NCI-H226 (cell line): ENCODE measurements around the gene OTOG.

Source experiments
- DNase-seq: peaks from one replicate; pipeline ENCODE4 v3.0.0-alpha.2; 2015

Gene OTOG

DNA sequence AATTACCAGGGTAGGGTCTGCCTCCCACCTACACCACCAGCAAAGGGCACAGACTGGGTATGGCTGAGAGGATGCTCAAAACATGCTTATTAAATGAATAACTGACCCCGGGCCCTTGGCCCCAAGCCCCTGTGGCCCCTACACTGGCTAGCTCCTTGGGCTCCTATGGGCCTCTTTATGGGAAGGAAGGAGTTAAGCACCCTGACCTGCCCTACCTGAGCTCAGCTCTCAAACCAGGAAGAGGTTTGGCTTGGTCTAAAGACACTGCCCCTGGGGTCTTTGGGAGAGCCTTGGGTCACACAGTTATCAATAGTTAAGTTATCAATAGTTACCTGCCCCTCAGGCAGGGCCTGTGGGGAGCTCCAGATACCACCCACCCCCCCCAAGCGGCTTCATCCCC lies 4.0 kb upstream of the OTOG start:
- no peak for DNase-seq

DNA sequence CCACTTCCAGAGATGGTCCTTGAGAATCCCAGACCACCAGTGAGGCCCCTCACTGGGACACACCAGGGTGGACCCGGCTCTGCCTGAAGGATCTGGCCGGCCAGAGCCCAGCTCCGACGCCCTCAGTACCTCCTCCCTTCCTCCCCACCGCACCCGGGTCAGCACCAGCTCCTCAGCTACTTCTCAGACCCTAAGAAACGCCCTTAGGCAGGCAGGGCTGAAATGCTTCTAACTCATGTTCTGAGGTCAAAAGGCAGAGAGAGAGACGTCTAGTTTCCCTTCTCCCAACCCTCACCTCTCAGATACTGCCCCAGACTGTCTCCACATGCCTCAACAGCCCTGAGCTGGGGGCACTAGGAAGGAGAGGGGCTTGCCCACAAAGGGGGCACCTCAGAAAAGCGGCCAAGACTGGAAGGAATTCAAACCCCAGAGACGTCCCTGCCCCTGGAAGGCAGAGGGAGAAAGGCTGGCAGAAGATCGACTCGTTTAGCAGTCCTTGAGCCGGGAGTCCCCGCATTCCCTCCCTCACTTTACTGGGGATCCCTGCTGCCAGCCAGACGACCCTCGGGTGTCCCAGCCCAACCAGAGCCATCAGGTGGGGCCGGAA lies 3.4 kb upstream of the OTOG start:
- DNase-seq = no peak

DNA sequence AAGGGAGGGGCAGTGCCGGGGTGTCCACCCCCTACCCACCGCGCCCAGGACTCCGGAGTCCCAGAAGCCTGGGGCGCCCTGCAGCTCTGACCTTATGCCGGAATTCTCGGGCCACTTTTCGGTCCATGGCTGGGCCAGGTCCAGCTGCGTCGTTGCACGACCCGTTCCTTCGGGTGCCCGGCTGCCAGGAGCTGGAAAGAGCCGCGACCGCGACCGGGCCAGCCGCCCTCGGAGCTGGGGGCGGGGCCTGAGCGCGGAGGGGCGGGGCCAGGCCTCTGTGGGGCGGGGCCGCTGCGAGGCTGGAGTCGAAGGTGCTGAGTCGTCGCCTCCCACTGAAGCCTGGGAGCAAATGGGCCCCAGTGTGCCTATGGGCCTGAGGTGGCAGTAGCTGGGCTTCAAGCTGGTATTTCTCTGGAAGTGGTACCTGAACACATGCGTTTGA lies 2.9 kb upstream of the OTOG start, which contains the start of gene USH1C:
TSS of gene USH1C (minus strand) at position 236 of the 442 bp plus-strand sequence. CDS start at position 127, 109 bp downstream.
- DNase-seq = no peak

DNA sequence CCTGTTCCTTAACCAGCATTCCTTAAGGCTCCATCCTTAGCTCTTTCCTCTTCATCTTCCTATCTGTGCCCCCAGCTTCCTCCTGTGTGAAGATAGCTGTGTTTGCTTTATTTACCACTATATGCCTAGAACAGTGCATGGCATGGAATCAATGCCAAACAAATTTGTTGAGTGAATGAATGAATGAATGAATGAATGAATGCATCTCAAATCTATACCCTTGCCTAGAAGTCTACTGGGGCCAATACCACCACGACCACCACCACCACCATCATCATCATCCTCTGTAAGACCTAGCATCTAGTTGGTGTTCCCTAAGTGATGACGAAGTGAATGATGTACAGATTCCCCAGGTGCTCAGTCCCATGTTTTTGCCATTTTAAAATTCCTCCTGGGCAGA lies 819 bp upstream of the OTOG start:
- DNase-seq = no peak

DNA sequence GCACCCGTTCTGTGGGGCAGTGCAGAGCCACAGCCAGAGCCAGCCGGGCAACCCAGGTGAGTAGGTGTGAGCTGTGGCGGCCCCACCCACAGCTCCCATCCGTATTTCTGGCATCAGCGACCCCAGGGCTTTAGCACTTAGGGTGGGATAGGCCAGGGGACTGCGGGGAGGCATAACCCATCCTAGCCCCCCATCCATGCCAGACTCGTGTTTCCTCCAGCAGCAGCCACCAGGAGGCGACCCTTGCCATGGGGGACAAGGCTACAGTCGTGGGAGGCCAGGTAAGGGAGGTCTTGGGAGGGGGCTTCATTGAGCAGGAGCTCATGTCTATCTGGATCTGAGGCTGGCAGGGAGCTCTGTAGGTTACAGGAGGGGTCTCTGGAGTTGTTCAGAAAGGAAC lies 873 bp downstream of the OTOG start:
- no peak for DNase-seq

DNA sequence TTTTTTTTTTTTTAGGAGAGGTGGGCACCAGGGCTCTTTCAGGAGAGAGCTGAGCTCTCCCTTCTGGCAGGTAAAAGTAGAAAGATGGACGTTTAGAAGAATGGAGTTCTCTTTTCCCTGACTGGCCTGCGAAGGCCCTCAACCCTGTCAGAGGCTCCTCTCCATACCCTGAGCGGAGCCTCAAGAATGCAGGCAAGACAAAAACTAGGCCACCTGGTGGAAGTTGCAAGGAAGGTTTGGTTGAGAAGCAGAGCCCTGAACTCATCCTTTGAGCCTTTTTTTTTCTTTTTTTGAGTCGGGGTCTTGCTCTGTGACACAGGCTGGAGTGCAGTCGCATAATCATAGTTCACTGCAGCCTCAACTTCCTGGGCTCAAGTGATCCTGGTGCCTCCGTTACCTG lies 1.4 kb downstream of the OTOG start:
- no peak for DNase-seq

DNA sequence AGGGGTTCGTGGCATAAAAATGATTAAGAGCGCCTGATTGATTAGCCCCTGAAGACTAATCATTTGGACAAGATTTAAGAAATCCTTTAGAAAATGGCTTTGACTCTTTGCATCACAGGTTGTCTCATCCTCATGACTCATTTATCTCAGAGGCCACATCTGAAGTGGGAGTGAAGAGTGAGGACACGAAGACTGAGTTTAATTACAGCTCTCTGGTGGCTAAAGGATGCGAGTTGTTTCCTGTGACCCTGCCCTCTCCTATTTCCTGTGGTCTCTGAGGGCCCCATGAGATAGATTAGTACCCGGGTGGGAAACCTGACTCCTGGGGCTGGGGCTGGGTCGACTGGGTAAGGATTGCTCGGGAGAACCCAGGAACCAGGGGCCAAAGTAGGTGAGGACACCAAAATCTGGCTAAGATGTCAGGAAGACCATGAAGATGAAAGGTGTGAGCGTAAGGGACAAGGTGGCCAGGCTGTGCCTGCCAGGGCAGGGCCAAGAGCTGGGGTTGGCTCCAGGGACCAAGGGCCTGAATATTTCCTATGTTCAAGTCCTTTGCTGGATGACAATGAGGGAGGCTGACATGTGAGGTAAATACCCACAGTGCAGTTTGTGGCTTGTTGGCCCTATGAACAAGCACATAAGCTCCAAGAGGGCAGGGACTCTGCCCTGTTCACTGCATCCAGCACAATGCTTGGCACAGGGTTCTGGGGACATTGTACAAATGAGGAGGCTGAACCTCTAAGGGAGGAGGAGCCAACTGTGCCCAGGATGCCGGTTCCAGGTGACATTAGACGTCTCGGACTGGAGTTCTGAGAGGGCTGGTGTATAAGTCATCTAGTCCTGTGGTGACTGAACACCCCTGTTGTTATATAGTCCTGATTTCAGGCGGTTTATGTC lies 3.6 kb downstream of the OTOG start:
- no peak for DNase-seq

DNA sequence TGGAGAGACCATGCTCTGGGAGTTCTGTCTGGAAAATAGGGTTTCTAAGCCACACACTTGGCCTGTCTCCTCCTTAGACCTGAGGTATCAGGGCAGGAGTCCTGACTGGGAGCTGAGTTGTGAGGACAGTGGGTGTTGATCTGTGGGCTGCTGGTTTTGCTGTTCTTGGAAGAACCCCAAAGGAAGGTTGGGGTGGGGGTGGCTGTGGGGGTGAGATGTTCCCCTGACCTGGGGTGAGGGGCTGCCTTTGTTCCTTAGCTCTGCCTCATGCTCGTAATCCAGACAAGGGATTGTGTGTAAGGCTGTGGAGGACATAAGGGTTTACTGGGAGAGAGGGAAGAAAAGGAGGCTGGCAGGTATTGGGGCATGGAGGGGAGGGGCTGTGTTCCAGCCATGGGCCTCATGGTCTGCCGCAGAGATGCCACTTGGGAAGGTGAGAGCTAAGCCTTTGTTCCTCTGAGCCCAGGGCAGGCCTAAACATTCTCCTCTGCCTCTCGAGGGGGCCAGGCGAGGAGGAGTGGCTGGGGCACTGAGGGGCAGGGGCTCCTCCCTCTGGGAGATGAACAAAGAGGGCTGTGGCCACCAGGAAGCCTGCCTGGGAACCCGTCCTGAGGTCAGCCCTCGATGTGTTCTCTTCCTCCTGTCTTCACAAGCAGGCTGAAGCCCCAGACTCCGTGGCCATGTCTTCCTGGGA lies 4.4 kb downstream of the OTOG start:
- no peak for DNase-seq

DNA sequence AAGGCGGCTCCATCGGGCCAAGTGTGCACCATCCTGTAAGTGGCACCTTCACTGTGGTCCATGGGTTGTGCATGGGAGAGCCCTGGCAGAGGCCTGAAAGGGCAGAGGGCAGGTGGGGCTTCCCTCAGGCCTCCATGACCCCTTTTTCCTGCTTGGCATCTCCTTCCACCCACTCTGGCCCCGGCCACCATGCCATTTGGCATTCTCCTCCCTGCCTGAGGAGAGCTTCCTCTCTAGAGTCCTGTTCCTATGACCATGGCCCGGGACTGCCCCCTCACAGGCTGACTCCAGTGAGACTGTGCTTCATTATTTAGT lies 4.9 kb downstream of the OTOG start:
- no peak for DNase-seq

DNA sequence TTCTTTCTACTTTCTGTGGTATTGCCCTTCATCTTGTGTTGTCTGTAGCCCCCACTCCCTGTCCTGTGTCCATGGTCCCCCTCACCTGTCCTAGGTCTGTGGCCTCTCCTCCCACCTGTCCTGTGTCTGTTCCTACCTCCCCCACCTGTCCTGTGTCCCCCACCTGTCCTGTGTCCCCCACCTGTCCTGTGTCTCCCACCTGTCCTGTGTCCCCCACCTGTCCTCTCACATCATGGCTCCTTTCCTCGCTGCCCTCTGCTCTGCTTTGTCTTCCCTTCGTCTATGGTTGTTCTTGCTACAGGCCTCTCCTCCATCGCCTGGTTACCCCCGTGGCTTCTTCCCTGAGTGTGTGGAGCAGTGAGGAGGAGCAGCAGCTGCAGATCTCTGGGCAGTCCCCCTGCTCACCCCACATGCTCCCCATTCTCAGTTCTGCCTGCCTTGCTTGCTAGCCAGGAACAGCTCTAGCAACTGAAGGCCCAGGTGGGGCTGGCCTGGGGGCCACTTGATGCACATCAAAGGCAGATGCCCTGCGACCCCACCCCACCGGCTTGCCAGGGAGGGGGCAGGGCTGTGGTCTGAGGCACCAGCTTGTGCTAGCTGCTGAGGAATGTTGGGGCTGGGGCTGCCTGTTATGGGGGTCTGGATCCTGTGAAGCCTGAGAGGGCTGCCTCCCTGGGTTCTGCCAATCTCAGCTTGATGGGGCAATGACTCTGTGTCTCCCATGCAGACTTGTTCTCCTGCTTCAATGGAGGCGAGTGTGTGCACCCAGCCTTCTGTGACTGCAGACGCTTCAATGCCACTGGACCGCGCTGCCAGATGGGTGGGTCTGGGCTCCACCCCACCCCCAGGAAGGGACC lies 5.6 kb downstream of the OTOG start:
- DNase-seq = no peak

DNA sequence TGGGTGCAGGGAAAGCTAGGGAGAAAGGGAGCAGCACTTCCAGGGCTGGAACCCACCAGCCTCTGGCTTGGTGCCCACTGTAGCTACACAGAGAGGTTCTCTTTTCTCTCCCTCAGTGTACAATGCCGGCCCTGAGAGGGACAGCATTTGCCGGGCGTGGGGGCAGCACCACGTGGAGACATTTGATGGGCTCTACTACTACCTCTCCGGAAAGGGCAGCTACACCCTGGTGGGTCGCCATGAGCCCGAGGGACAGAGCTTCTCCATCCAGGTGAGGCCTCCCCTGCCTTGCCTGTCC lies 6.1 kb downstream of the OTOG start:
- no peak for DNase-seq

DNA sequence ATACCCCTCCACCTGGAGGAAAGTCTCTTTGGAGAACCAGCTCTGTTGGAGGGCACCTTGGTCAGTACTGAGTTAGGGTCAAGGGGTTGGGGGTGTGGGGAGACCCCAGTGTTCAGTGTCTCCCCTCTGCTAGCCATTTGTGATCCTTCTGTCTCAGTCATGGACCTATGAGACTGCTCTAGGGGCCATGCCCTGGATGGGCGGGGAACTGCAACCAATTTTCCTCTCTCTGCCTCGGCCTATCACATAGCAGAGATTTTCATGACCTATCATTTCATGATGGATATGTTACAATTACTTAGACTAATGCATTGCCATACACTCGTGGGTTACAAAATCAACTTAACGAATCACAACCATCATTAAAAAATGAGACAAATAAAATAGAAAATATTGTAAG lies 7.4 kb downstream of the OTOG start:
- no peak for DNase-seq

DNA sequence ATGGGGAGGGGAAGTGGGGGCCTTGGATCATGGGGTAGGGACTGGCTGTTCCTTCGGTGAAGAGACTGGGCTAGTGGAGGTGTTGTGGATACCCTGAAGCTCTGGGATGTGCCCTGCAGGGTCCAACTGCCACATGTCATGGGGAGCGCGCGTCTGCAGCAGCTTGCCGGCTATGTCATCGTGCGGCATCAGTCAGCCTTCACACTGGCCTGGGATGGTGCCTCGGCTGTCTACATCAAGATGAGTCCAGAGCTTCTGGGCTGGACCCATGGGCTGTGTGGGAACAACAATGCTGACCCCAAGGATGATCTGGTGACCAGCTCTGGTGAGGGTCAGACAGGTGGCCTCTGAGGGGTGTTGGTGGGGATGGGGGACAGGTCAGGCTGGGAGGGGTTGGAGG lies 9.9 kb downstream of the OTOG start:
- DNase-seq = no peak

DNA sequence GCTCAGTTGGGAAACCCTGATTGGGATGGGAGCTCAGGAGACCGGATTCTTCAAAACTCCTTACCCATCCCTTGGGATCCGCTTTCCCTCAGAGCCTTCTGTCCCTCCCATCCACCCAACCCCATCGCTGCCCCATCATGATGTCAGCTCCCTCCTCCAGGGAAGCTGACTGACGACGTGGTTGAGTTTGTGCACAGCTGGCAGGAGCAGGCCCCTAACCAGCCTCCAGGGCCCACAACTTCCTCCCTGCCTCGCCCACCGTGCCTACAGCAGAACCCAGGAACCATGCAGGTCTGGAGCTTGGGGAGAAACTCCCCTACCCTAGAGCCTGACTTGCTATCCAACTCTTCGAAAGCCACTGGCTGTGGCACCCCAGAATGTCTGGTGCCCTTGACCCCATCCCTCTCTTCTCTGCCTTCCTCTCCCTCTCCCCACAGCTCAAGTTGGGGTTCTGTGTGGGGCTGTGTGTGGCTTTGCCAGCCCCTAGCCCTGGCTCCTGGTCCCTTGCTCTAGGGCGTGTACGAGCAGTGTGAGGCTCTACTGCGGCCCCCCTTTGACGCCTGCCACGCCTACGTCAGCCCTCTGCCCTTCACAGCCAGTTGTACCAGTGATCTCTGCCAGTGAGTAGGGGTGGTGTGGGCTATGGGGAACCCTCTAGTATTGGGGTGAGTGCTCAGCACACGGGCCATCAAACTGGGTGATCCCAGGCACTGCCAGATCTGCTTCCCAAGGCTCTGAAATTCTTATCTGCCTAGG lies 11.1 kb downstream of the OTOG start:
- DNase-seq = no peak

DNA sequence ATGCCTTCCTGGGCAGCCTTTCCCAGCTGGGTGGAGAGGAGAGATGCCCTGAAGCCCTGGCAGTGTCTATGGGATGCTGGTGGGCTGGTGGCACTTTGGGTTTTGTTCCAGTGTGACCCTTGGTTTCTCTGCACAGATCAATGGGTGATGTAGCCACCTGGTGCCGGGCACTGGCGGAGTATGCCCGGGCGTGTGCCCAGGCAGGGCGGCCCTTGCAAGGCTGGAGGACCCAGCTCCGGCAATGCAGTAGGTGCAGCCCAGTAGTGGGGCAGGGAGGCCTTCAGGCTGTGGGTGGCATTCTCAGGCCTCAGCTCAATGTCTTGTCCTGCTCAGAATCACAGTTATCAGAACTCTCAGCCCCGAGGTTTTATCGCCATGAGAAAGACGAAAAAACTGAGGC lies 11.9 kb downstream of the OTOG start:
- no peak for DNase-seq

DNA sequence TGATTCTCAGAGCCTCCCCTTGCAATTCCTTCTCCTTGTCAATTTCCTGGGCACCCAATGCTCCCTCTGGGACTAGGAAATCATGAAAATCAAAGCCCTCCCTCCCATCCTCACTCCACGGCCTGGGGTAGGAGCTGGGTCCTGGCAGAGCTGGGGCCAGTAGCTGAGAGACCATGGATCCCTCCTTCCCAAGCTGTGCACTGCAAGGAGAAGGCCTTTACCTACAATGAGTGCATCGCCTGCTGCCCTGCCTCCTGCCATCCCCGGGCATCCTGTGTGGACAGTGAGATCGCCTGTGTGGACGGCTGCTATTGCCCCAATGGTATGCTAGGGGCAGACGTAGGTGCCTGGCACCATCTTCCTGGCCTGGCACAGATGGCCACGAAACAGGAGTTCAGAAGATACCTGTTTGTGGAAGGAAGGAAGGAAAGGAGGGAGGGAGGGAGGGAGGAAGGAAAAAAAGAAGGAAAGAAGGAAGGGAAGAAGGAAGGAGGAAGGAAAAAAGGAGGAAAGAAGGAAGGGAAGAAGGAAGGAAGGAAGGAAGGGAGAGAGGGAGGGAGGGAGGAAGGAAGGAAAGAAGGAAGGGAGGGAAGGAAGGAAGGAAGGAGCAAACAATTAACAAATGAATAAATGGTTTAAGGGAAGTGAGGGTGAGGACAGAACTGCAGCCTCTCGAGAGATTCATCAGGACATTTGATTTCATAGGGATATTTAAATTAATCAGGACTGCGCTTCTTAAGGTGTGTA lies 12.5 kb downstream of the OTOG start:
- DNase-seq = no peak

DNA sequence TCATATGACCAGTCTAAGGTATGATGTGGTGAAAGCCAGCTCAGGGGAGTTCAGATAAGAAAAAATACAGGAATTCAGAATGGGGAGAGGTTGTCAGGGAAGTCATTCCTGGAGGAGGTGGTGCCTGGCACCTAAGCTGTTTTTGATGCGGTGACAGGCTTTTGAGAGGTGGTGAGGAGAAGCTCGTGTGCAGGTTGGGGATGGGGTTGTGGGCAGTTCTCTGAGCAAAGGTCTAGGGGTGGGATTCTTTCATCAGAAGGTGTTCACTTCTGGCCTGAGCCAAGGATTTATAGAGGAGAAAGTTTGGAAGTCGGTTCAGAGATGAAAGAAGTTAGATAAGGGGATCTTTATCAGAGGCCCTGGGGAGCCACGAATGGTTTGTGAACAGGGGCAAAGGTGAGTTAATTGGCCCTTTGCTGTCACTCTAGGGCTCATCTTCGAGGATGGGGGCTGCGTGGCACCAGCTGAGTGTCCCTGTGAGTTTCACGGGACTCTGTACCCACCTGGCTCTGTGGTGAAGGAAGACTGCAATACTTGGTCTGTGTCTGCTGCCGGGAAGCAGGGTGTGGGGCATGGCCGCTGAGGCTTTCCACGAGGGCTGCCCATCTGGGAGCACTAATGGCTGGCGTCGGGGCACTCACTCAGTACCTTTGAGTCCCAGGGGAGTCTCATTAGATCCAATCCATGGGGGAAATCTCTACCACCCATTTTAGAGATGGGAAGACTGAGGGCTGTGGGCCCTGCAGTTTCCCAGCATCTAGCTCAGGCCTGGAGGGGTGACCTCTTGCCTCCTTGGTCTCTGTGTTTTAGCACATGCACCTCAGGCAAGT lies 13.4 kb downstream of the OTOG start:
- peak; percentile 78 for DNase-seq

DNA sequence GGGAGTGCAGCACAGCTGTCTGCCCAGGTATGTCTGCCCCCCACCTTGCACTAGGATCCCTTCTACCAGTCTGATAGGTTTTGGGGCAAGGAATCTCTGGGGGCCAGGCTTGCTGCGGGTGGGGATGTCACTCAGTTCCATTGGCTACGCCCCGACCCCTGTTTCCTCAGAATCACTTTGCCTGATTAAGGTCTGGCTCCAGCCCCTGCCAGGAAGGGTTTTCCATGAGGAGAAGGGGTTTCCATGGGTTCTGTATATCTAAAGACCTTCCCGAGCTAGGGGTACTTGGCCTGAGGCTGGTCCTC lies 14.0 kb downstream of the OTOG start:
- DNase-seq = no peak

DNA sequence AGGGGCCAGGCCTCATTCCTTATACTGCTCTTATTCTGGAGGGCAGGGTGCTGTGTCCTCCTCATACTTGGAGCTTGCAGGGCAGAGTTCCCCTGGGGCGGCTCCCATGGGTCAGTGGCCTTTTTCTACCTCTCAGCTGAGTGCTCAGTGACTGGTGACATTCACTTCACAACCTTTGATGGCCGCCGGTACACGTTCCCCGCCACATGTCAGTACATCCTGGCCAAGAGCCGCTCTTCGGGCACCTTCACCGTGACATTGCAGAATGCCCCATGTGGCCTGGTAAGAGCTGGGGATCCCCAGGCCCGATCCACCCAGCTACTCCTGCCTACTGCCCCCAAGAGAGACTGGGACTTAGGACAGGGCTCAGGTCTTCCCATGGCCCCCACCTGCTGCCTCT lies 14.5 kb downstream of the OTOG start:
- no peak for DNase-seq

DNA sequence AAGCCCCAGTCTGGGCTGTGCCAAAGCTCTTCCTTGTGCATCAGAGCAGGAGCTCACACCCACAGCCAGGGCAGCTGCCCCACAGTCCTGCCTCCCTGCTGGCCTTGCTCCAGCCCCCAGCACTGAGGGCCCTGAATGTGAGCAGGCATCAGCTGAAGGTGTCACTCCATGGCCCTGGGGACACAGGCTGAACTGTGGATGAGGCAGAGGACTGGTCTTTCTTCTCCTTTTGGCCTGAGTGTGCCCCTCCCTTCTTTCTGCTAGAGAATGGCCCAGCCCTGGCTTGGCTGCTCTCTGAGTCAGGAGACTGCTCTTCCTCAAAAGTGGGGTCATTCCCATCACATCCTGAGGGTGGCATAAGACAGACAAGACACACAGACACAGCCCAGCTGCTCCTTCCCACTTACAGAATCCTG lies 16.2 kb downstream of the OTOG start:
- DNase-seq = peak; percentile 42
